Hepatocyte (in vitro differentiated cells): ENCODE results near the gene PLCB4.

Source experiments
- CTCF ChIP-seq: fragments of 200-600 bp; sonication (generic); IDR thresholded peaks from 2 replicates; pipeline ENCODE4 v1.5.1; 2016; ENCODE audit warnings: antibody characterized with exemption, mild to moderate bottlenecking; ENCODE audit not compliant: poor library complexity
- EZH2phosphoT487 ChIP-seq: fragments of 200-600 bp; sonication (generic); IDR thresholded peaks from one replicate; pipeline ENCODE4 v1.6.1; 2018; ENCODE audit warnings: antibody characterized with exemption, mild to moderate bottlenecking, low read depth, moderate library complexity; ENCODE audit not compliant: unreplicated experiment, severe bottlenecking

GRCh38 chr20:9200620-9201019 is 131.7 kb downstream of the PLCB4 start:
- TF ChIP-seq CTCF (no peak), EZH2phosphoT487 (no peak)
